AG04450 (cell line): ENCODE data around the gene KDF1. TPM values are rescaled to one million over a fixed set of nuclear protein-coding genes. Genes with fewer than 3 reads are reported as not detected.
A peak's percentile ranks its signal among the peaks of the same experiment; 100 is the strongest.

Source experiments
- CTCF ChIA-PET: fragments of 300-600, 350-600 bp; formaldehyde crosslinking; extraction: SDS; loops from one replicate; lab custom pipeline; 2022; ENCODE audit warnings: antibody characterized with exemption, inconsistent platforms; lab: Charles Lee
- POLR2A ChIA-PET: fragments of 350-600 bp; formaldehyde crosslinking; extraction: SDS; loops from one replicate; lab custom pipeline; 2021; ENCODE audit warnings: antibody characterized with exemption, inconsistent platforms; lab: Yijun Ruan, JAX
- DNase-seq: peaks from one replicate; pipeline ENCODE4 v3.0.0-alpha.2; 2011; ENCODE audit warnings: low read depth, low spot score
- H3K27ac ChIP-seq: one replicate; pipeline ENCODE4 v1.5.1; 2012; ENCODE audit warnings: low read depth, low read length, control low read depth
- H3K27me3 ChIP-seq: one replicate; pipeline ENCODE4 v1.6.0; 2012; ENCODE audit warnings: low read length; ENCODE audit not compliant: control insufficient read depth, insufficient read depth
- H3K4me3 ChIP-seq: 2 replicates; pipeline ENCODE4 v1.5.1; 2011; ENCODE audit warnings: mild to moderate bottlenecking, low read depth, low read length, control low read depth
- H3K9me3 ChIP-seq: 2 replicates; pipeline ENCODE4 v1.5.1; 2012; ENCODE audit warnings: low read length; ENCODE audit not compliant: control insufficient read depth, insufficient read depth
- CTCF ChIP-seq: IDR thresholded peaks from 2 replicates; pipeline ENCODE4 v1.5.1; 2011; ENCODE audit warnings: low read depth, low read length, control low read depth, inconsistent platforms
- polyA minus RNA-seq: library from RNA; depleted of rRNA, polyadenylated mRNA; stranded (reverse); fragments of >200 nt; gene quantifications from 2 replicates; pipeline ENCODE4 v1.2.3, GENCODE V29; 2011; rRNA and poly(A)+ RNA removed
- polyA plus RNA-seq: library from polyadenylated mRNA; depleted of rRNA; stranded (reverse); fragments of >200 nt; gene quantifications from 2 replicates; pipeline ENCODE4 v1.2.3, GENCODE V29; 2011; rRNA removed

The KDF1 gene, protein sequence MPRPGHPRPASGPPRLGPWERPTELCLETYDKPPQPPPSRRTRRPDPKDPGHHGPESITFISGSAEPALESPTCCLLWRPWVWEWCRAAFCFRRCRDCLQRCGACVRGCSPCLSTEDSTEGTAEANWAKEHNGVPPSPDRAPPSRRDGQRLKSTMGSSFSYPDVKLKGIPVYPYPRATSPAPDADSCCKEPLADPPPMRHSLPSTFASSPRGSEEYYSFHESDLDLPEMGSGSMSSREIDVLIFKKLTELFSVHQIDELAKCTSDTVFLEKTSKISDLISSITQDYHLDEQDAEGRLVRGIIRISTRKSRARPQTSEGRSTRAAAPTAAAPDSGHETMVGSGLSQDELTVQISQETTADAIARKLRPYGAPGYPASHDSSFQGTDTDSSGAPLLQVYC
- polyA plus RNA-seq (0.06 TPM in 1 of 2 replicates, not detected in the other), polyA minus RNA-seq (not detected in 2 replicates)

- TF ChIP-seq CTCF = no peak
- no peak for DNase-seq
- peaks cover 5% of the 10 kb centered on the region for H3K9me3 ChIP-seq
- no peak within 1 kb of the TSS for H3K27ac ChIP-seq
- peaks cover 13% of the 10 kb centered on the region for H3K27me3 ChIP-seq
- CTCF ChIA-PET = interaction anchor here (2.4 kb wide), 1 partner anchor 38 kb away, joined by 11 read pairs; no protein-coding TSS in a partner anchor
- peak within 1 kb of the TSS; percentile 35; the same call in 1 of the 2 replicates for H3K4me3 ChIP-seq
- POLR2A ChIA-PET = no interaction called here
Measured at GRCh38 chr1:26959722-26960624, at the start of gene KDF1. KDF1 (minus strand) TSS chr1:26960468; CDS start chr1:26952380, 8,088 bp downstream.

DNA sequence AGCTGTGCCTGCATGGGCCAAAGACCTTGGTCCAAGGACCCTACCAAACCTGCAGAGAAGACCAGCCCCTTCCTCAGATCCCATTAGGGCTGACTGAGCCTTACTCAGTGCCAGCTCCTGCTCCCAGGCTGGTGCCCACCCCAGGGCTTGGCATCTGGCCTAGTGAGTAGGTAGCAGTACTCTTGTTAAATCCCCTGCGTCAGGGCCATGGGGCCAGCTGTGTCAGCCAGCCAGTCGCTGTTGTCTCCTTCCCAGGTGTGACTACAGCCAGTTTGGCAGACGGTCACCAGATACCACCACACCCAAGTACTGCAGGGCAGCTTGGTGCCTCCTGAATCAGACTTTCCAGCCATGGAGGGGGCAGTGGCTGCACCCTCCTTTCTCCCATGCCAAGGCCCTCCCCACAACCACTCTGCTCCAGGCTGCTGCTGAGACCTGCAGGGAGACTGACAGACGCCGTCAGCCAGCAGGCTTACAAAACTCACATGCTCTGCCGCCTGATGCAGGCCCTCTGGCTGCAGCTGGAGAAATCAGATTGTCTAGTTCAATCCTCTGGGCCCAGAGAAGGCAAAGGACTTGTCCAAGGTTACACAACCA lies 49.4 kb upstream of the KDF1 start:
- DNase-seq = no peak
- Histone ChIP-seq H3K4me3 (no peak overlapping the region), H3K9me3 (peaks cover 5% of the 10 kb centered on the region; the same call in 1 of the 2 replicates), H3K27ac (no peak overlapping the region), H3K27me3 (no peaks in the 10 kb centered on the region)
- POLR2A ChIA-PET = interaction anchor here (1.6 to 1.7 kb wide), 2 partner anchors 11 to 25 kb away, joined by 3 to 11 read pairs; no protein-coding TSS in a partner anchor
- no peak for TF ChIP-seq CTCF
- CTCF ChIA-PET = interaction anchor here (1.6 to 2.9 kb wide), 3 partner anchors 11 to 87 kb away, joined by 4 to 24 read pairs (median 4); no protein-coding TSS in a partner anchor

DNA sequence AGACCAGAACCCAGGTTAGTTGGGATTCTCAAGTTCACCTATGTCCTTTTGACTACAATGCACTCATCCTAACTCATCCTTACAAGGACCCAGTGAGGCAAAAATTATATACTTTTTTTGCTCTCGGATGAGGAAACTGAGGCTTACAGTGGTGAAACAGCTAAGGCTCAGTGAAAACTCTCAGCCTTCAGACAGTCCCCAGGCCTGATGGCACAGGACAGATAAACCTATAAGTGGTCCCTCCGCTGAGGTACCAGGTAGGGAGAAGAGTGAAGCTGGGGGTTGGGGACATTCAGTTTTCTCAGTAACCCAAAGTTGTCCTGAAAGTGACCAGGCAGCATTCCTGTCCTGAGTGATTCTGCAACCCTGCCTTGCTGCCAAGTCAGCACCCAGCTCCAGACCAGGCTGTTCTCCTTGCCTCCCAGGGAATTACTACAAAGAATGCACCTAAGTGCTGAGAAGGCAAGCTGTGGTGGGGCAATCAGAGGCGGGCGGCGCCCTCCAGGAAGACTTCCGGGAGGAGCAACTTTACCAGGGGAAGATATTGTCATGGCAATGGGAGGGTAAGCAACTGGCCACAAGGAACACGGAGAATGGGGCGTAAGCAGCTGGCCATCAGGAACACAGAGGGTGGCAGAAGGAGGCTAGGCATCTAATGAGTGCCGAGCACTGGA lies 47.8 kb upstream of the KDF1 start:
- CTCF ChIA-PET = interaction anchor here (1.6 to 2.9 kb wide), 2 partner anchors 10 to 37 kb away, joined by 4 to 24 read pairs; no protein-coding TSS in a partner anchor
- Histone ChIP-seq H3K9me3 (peaks cover 5% of the 10 kb centered on the region; the same call in 1 of the 2 replicates), H3K4me3 (no peak overlapping the region), H3K27ac (peak overlapping the region; percentile 2), H3K27me3 (no peaks in the 10 kb centered on the region)
- POLR2A ChIA-PET = interaction anchor here (0.7 to 1.7 kb wide), 5 partner anchors 9 to 1252 kb away, joined by 3 to 11 read pairs (median 5); partner anchors contain the start of gene TRNP1
- TF ChIP-seq CTCF = no peak
- no peak for DNase-seq

GRCh38 chr1:27006683-27007082 lies 46.4 kb upstream of the KDF1 start:
- no peaks in the 10 kb centered on the region for H3K27me3 ChIP-seq
- ChIA-PET CTCF (interaction anchor here (1.0 kb wide), 2 partner anchors 10 to 90 kb away, joined by 3 to 10 read pairs; no protein-coding TSS in a partner anchor), POLR2A (interaction anchor here (1.2 kb wide), 1 partner anchor 13 kb away, joined by 6 read pairs; the partner anchor contains the start of gene TRNP1)
- no peak for TF ChIP-seq CTCF
- H3K4me3 ChIP-seq = no peak overlapping the region
- DNase-seq = no peak
- H3K9me3 ChIP-seq = peaks cover 5% of the 10 kb centered on the region; the same call in 1 of the 2 replicates
- peak overlapping the region; percentile 11 for H3K27ac ChIP-seq
